Measurements from ENCODE around the gene VAX1.
"Not testable (repeated sequence)": the region's sequence is repeated elsewhere in the genome, so short reads cannot be mapped to it uniquely, and the experiment has no call there.

VAX1 gene, protein sequence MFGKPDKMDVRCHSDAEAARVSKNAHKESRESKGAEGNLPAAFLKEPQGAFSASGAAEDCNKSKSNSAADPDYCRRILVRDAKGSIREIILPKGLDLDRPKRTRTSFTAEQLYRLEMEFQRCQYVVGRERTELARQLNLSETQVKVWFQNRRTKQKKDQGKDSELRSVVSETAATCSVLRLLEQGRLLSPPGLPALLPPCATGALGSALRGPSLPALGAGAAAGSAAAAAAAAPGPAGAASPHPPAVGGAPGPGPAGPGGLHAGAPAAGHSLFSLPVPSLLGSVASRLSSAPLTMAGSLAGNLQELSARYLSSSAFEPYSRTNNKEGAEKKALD

DNA sequence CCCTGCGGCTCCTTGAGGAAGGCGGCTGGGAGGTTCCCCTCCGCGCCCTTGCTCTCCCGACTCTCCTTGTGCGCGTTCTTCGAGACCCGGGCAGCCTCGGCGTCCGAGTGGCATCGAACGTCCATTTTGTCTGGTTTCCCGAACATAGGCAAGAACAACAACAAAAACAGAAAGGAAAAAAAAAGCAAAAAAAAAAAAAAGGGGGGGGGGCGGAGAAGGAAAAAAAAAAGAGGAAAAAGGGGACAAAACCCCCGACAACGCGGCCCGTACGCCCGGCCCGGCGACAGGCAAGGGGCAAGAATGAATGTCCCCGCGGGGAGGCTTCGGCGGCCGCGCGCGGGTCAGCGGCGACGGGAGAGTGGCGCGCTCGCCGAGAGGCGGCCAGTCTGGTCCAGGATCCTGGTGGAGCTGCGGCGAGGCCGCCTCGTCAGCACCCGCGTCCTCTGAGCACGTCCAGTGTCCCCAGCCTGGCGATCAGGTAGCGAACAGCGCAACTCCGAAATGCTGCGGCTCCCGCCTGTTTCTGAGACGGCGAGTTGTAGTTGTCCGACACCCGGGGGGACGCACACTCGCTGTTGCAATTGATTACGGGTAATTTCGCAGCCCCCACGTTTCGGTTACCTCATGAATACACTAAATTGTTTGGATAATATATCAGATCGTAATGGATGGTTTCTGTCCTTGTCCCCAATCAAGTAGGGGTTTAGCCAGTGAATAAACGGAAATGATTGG, at the start of gene VAX1:
TSS of gene VAX1 (minus strand) at position 360 of the 732 bp plus-strand sequence. CDS start at position 146, 214 bp downstream.
- DNase-seq: no peak

GRCh38 chr10:117186832-117187615, 49.0 kb upstream of the VAX1 start:
- DNase-seq: peak in 1 of 2 donors; percentile 7

DNA sequence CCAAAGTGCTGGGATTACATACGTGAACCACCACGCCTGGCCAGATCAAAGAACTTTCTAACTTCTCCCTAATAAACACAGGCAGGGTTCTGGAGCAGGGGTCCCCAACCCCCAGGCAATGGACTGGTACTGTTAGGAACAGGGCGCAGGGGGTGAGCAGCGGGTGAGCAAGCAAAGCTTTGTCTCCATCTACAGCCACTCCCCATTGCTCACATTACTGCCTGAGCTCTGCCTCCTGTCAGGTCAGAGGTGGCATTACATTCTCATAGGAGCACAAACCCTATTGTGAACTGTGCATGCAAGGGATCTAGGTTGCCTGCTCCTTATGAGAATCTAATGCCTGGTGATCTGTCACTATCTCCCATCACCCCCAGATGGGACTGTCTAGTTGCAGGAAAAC, 47.7 kb upstream of the VAX1 start:
- DNase-seq: not testable (repeated sequence)

DNA sequence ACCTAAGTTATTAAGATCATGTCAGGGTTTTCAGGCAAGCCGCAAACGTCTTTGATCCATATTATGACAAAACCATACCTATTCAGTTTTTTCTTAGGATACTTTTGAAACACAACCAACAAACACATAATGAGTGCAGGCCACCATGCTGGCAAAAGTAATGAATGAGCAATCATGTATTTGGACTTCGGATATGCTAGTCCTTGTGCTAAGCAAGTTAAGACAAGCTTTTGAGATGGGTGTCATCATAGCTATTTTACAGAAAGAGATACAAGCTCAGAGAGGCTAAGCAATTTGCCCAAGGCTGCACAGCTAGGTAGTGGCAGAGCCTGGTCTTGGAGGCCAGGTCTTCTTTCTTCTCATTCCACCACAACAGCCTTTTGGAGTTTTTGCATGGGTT, 46.8 kb upstream of the VAX1 start:
- no peak for DNase-seq

- DNase-seq: no peak
These were observed 46.2 kb upstream of the VAX1 start for GRCh38 chr10:117184296-117184695.

- no peak for DNase-seq
These were observed 40.1 kb upstream of the VAX1 start for GRCh38 chr10:117178190-117178589.

DNA sequence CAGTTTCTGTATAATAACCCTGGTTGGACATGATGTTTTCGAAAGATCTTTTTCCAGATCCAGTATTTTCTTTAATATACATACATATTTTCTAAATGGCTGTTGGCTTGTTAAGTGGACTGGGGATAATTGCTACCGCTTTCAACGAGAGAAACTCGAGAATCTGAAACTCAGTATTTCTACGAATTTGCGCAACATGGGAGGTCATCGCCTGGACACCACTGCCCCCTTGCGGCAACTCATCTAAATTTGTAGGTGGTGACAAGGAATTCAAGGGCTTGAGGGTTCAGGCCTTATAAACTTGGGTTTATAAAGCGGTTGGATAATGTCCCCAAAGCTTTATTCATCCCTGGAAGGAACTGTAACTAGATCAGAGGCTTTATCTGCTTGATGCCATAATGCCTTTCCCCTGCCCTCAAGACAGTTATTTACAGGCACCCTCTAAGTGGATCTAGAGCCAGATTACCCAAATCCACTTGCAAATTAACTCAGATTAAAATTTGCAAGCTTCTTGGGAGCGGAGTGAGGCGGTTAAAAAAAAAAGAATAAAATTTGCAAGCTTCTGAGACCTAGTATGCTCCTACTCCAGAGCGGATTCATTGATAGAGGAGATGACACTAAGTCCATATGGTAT, 37.9 kb upstream of the VAX1 start:
- peak; percentile 72 to 79 for DNase-seq

GRCh38 chr10:117175215-117175900, 37.3 kb upstream of the VAX1 start:
- DNase-seq: peak in 1 of 2 donors; percentile 4

DNA sequence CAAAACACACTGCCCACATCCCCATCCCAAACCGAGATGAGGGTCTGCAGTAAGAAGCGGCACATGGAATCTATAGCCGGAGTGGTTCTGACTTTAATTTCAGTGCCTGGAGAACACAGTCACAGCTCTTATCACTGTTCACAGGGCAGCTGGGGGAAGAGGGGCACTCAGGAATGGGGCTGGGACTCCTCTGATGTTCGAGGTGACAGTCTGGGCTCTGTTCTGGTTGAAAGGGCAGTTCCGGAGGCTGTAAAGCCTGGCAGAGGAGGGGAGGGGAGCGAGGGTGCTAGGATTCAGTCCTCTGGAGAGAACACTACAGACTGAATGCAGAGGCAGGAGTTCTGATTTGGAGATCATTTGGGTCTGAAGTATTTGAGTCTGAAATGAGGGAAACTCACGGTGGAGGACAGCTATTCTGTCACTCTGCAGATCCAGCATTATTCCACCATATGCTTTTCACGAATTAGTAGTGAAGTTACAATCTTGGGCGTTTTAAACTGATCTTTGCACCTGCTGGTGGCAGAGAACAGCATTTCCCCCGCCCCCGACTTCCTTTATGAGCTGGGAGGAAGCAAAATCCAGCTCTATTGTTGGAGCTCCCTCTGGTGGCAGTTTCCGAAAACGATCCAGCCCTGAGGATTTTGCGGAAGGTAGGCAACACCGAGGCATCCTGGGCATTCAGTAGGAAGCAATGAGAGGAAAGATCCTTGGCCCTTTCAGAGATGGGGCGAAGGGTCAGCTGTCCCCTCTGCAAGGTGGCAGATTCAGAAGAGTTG, 36.6 kb upstream of the VAX1 start:
- DNase-seq: peak; percentile 79 to 86

- no peak for DNase-seq
These were observed 32.2 kb upstream of the VAX1 start for GRCh38 chr10:117170244-117170643.

GRCh38 chr10:117169480-117169879, 31.4 kb upstream of the VAX1 start:
- no peak for DNase-seq

DNA sequence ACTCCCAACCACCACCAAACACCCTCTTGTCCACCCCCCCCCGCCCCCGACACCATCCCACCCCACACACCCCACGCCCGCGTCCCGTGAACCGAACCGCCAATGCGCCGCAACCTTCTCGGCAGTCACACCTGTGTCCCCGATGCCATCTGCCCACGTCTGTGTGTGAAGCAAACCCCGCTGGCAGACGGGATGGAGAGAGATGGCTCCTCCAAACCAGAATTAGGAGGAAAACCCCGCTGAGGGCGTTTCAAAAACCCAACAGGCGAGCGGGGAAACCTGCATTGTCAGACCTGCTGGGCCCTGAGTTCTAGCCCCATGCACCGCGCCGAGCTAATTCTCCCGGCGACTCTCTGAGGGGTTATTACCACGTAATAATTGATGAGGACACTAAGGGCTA, 30.7 kb upstream of the VAX1 start:
- no peak for DNase-seq

GRCh38 chr10:117167789-117168674, 30.0 kb upstream of the VAX1 start:
- DNase-seq: peak; percentile 53 to 71

DNA sequence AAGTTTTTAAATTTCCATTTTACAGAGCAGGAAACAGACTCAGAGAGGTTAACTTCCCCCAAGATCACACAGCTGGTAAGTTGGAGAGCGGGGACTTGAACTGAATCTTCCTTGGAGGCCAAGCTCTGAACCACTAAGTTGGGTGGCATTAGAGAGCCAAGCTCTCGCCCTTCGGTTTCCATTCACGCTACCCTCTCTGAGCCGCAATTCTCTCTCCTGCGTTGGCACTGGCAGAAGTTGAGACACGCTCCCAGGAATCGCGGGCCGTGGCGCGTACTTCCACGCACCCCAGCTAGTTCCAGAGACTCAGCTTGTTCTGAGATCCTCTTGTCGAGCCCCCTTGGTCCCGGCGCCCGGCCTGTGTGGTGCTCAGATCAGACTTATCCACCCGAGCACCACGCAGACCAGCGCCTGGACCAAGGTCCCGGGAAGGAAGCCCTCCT, 29.3 kb upstream of the VAX1 start:
- DNase-seq: no peak

DNA sequence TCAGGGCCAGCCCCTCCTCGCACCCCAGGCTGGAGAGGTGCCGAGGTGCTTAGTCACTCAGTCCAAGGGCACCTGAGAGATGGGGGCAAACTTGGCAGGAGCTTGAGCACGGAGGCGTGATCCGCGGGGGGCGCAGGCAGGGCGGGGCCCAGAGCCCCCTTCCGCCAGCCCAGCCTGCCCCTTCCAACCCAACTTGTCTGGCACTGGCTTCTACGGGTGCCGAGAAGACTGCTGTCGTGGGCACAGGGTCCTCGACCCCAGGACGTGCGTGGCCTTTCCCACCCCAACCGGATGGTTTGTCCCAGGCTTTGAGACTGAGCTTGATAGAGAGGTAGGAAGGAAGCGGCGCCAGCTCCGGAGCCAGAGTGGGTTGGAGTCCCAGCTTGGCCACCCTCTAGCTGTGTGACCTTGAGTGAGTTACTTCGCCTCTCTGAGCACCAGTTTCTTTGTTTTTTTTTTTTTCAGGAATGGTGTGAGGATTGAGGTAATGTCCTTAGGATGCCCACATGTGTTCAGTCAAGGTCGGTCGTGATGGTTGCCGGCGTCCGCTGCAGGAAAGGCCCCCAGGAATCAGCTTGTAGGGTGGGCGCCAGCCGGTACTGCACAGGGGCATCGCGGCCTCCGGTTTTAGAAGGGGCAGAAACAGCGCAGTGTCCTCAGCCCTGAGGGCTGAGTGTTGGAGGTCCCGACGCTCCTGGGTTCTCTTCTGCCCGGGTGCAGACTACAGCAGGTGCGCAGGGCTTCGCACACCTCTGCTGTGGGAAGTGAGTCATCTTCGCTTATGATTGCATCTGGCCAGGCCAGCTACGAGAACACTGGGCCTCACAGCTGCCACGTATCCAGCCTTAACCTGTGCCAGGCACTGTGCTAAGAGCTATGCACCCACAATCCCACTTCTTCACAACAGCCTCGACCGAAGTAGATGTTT, 28.6 kb upstream of the VAX1 start:
- no peak for DNase-seq

- DNase-seq: peak in 1 of 2 donors; percentile 14
These were observed 27.7 kb upstream of the VAX1 start for GRCh38 chr10:117165538-117166417.

GRCh38 chr10:117164592-117165537, 26.8 kb upstream of the VAX1 start:
- no peak for DNase-seq
